Measurements from ENCODE around the gene RPS16.

RPS16 gene

GRCh38 chr19:39417463-39418181 lies 18.1 kb downstream of the RPS16 start:
- peaks cover 65% of the 10 kb centered on the region for H3K36me3 ChIP-seq (ENCODE audit: control insufficient read depth, insufficient read depth, low read length)

GRCh38 chr19:39416152-39417120 lies 19.3 kb downstream of the RPS16 start:
- H3K4me3 ChIP-seq (ENCODE audit: low read depth, low read length), result no peak overlapping the region
- H3K4me1 ChIP-seq (ENCODE audit: control insufficient read depth, insufficient read depth, low read length), result peaks cover 13% of the 10 kb centered on the region
- H3K27ac ChIP-seq (ENCODE audit: low read depth, low read length), result no peak overlapping the region
- H3K27me3 ChIP-seq (ENCODE audit: control insufficient read depth, insufficient read depth, low read length), result no peaks in the 10 kb centered on the region
- peaks cover 55% of the 10 kb centered on the region for H3K36me3 ChIP-seq (ENCODE audit: control insufficient read depth, insufficient read depth, low read length)
- H3K9ac ChIP-seq (ENCODE audit: low read depth, low read length), result no peak overlapping the region
- H3K9me3 ChIP-seq (ENCODE audit: control insufficient read depth, insufficient read depth, low read length), result no peaks in the 10 kb centered on the region

More at GRCh38 chr19:39417463-39418181, 18.1 kb downstream of the RPS16 start:
- Histone ChIP-seq H3K9me3 (ENCODE audit: control insufficient read depth, insufficient read depth, low read length) (no peaks in the 10 kb centered on the region), H3K9ac (ENCODE audit: low read depth, low read length) (no peak overlapping the region), H3K4me1 (ENCODE audit: control insufficient read depth, insufficient read depth, low read length) (peaks cover 10% of the 10 kb centered on the region; the same call in 1 of the 2 replicates), H3K27ac (ENCODE audit: low read depth, low read length) (no peak overlapping the region), H3K27me3 (ENCODE audit: control insufficient read depth, insufficient read depth, low read length) (no peaks in the 10 kb centered on the region), H3K4me3 (ENCODE audit: low read depth, low read length) (no peak overlapping the region)

DNA sequence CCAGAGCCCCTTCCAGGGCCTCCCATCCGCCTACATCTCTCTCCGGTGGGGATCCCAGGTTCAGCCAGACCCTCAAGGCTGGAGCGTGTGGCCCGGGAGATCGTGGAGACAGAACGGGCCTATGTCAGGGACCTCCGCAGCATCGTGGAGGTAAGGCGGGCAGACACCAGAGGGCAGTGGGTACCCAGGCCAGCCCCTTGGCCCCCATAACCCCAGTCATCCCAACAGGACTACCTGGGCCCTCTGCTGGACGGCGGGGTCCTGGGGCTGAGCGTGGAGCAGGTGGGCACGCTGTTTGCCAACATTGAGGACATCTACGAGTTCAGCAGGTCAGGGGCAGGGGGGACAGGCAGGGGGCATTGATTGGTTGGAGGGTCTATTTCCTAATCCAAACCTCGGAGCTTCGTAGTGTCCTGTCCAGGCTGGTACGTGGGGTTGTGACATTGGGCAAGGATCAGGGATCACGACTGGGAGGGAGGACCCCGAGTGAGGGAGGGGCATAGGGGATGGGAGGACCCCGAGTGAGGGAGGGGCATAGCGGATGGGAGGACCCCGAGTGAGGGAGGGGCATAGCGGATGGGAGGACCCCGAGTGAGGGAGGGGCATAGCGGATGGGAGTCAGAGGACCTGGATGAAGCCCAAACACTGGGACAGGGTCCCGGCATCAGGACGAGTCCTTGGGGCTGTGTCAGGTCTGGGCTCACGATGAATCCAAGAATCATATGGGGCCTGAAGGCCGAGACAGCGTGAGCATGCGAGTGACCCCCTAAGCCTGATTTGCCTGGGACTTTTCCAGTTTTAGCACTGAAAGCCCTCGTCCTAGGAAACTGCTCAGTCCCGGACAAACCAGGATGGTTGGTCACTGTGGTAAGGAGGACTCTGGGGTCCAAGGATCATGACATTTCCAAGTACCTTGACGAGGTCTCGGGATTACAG lies 20.4 kb downstream of the RPS16 start:
- H3K27me3 ChIP-seq (ENCODE audit: control insufficient read depth, insufficient read depth, low read length), result no peaks in the 10 kb centered on the region
- peaks cover 23% of the 10 kb centered on the region for H3K4me1 ChIP-seq (ENCODE audit: control insufficient read depth, insufficient read depth, low read length)
- H3K36me3 ChIP-seq (ENCODE audit: control insufficient read depth, insufficient read depth, low read length), result peaks cover 45% of the 10 kb centered on the region
- no peak overlapping the region for H3K9ac ChIP-seq (ENCODE audit: low read depth, low read length)
- no peaks in the 10 kb centered on the region for H3K9me3 ChIP-seq (ENCODE audit: control insufficient read depth, insufficient read depth, low read length)
- H3K4me3 ChIP-seq (ENCODE audit: low read depth, low read length), result 0 out of 2 replicates have a peak overlapping the region, but pooled peaks have one; percentile 11
- no peak overlapping the region for H3K27ac ChIP-seq (ENCODE audit: low read depth, low read length)

DNA sequence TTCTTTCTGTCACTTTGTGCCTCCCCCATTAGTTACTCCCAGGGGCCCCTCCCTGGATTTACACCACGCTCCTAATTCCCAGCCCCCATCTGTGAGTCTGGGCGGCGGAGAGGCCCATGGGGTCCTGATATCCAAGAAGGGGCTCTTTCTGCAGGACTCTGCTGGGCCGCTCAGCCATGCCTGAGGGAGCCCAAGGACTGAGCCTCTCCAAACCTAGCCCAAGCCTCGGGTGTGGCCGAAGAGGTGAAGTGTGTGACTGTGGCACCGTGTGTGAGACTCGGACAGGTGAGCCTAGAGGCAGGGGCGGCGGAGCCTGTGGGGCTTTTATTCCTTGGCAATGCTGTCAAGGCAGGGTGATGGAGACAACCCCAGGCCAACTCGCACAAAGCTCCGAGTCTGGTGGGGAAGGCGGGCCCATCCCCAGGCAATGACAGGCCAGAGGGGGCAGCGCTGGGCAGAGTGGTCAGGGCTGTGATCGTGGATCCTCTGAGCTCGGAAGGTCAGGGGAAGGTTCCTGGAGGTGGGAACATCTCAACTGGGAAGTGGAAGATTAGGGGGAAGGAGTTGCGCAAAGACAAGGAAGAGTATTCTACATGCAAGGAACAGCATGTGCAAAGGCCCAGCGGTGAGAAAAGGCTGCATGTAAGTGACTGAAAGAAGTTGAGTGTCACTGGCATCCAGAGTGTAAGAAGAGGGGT lies 21.7 kb downstream of the RPS16 start:
- Histone ChIP-seq H3K27ac (ENCODE audit: low read depth, low read length) (peak overlapping the region; percentile 98), H3K4me3 (ENCODE audit: low read depth, low read length) (peak overlapping the region; percentile 98), H3K9ac (ENCODE audit: low read depth, low read length) (peak overlapping the region; percentile 13), H3K36me3 (ENCODE audit: control insufficient read depth, insufficient read depth, low read length) (peaks cover 38% of the 10 kb centered on the region), H3K4me1 (ENCODE audit: control insufficient read depth, insufficient read depth, low read length) (peaks cover 24% of the 10 kb centered on the region), H3K9me3 (ENCODE audit: control insufficient read depth, insufficient read depth, low read length) (no peaks in the 10 kb centered on the region), H3K27me3 (ENCODE audit: control insufficient read depth, insufficient read depth, low read length) (no peaks in the 10 kb centered on the region)

- H3K27me3 ChIP-seq (ENCODE audit: control insufficient read depth, insufficient read depth, low read length), result no peaks in the 10 kb centered on the region
- H3K27ac ChIP-seq (ENCODE audit: low read depth, low read length), result peak overlapping the region; percentile 98
- peaks cover 32% of the 10 kb centered on the region for H3K36me3 ChIP-seq (ENCODE audit: control insufficient read depth, insufficient read depth, low read length)
- H3K4me1 ChIP-seq (ENCODE audit: control insufficient read depth, insufficient read depth, low read length), result peaks cover 31% of the 10 kb centered on the region
- no peaks in the 10 kb centered on the region for H3K9me3 ChIP-seq (ENCODE audit: control insufficient read depth, insufficient read depth, low read length)
- H3K9ac ChIP-seq (ENCODE audit: low read depth, low read length), result peak overlapping the region; percentile 92
- H3K4me3 ChIP-seq (ENCODE audit: low read depth, low read length), result peak overlapping the region; percentile 98
Observed at GRCh38 chr19:39413272-39413910, 22.4 kb downstream of the RPS16 start.

GRCh38 chr19:39412867-39413271 lies 22.9 kb downstream of the RPS16 start:
- Histone ChIP-seq H3K4me1 (ENCODE audit: control insufficient read depth, insufficient read depth, low read length) (peaks cover 31% of the 10 kb centered on the region), H3K27me3 (ENCODE audit: control insufficient read depth, insufficient read depth, low read length) (no peaks in the 10 kb centered on the region), H3K4me3 (ENCODE audit: low read depth, low read length) (peak overlapping the region; percentile 98), H3K27ac (ENCODE audit: low read depth, low read length) (peak overlapping the region; percentile 98), H3K36me3 (ENCODE audit: control insufficient read depth, insufficient read depth, low read length) (peaks cover 32% of the 10 kb centered on the region), H3K9me3 (ENCODE audit: control insufficient read depth, insufficient read depth, low read length) (no peaks in the 10 kb centered on the region), H3K9ac (ENCODE audit: low read depth, low read length) (peak overlapping the region; percentile 92)

DNA sequence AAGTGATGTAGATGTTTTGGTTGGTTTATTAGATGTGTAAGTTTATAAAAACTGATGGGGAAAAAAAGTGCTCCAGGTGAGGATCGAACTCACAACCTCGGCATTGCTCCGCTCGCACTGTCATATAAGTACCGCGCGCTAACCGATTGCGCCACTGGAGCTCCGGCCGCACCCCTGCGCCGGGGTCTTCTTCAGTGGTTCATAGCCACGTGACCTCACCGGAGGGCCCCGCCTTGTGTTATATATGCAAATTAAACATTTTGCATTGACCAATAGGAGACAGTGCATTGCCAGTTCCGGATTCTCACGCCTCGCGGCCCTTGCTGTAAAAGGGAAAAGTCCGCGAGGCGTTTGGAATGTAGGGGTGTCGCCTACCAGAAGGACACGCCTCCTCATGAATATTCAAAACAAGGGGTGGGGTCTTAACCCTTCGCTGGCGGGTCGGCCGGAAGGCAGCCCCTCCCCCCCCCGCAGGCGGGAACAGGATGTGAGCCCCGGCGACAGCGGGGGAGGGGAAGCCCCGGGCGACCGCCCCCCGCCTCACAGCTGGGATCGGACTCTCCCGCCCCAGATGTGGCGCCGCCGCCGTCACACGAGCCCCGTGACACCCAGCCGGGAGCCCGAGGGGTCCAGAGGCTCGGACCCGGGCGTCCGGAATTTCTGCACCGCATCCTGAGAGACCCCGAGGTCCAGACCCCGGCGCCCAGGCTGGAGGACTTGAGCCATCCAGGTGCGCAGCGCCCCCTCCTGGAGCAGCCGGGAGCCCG lies 23.5 kb downstream of the RPS16 start, which contains the start of gene PLEKHG2:
Gene PLEKHG2 (plus strand): TSS at position 570 of the 767 bp plus-strand sequence. CDS start 1,418 bp downstream, outside the sequence.
- H3K9ac ChIP-seq (ENCODE audit: low read depth, low read length), result peak within 1 kb of the TSS; percentile 92
- H3K36me3 ChIP-seq (ENCODE audit: control insufficient read depth, insufficient read depth, low read length), result peaks cover 27% of the 10 kb centered on the region
- peak within 1 kb of the TSS; percentile 98 for H3K27ac ChIP-seq (ENCODE audit: low read depth, low read length)
- H3K27me3 ChIP-seq (ENCODE audit: control insufficient read depth, insufficient read depth, low read length), result no peaks in the 10 kb centered on the region
- no peaks in the 10 kb centered on the region for H3K9me3 ChIP-seq (ENCODE audit: control insufficient read depth, insufficient read depth, low read length)
- H3K4me3 ChIP-seq (ENCODE audit: low read depth, low read length), result peak within 1 kb of the TSS; percentile 98
- peaks cover 31% of the 10 kb centered on the region for H3K4me1 ChIP-seq (ENCODE audit: control insufficient read depth, insufficient read depth, low read length)

DNA sequence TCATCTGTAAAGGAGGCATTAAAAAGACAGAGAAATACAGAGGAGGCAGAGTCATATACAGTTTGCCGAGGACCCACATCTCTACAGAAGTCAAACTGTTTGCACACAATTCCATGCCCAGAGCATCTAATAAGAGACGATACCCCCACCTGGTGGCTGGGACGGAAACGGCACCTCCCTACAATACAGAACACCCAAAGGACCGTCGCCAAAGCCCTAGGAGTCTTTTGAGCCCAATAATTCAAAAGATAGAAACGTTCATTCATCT lies 24.0 kb downstream of the RPS16 start:
- H3K27ac ChIP-seq (ENCODE audit: low read depth, low read length), result peak overlapping the region; percentile 97

DNA sequence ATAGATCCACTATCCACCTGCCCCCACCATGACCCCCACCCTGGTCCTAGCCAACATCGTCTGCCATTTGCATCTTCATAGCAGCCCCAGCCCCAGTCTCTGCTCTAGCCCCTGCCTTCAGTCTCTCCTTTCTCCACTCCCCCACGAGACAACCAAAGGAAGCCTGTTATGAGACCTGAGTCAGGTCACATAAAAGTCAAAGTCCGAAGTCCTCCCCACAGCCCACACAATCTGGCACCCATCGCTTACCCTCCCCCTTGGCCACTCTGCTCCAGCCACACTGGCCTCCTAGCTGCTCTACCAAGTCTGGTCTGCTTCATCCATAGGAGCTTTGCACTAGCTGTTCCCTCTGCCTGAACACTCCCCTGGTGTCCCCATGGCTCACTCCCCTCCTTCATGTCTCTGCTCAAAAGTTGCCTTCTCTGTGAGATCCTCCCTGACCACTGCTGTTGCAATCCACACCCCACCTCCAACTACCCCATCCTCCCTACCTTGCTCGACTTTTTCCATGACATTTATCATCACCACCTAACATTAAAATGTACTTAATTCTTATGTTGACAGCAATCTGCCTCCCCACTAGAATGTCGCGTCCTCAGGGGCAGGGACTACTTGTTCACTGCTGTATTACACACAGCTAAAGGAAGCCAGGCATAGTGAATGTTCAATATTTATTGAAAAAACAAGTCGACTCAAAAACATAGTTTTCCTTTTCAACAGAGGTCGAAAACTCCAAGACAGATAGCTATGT lies 24.5 kb downstream of the RPS16 start:
- H3K36me3 ChIP-seq (ENCODE audit: control insufficient read depth, insufficient read depth, low read length), result peaks cover 17% of the 10 kb centered on the region
- no peaks in the 10 kb centered on the region for H3K27me3 ChIP-seq (ENCODE audit: control insufficient read depth, insufficient read depth, low read length)
- H3K4me1 ChIP-seq (ENCODE audit: control insufficient read depth, insufficient read depth, low read length), result peaks cover 32% of the 10 kb centered on the region
- H3K27ac ChIP-seq (ENCODE audit: low read depth, low read length), result peak overlapping the region; percentile 97
- H3K9ac ChIP-seq (ENCODE audit: low read depth, low read length), result no peak overlapping the region
- no peaks in the 10 kb centered on the region for H3K9me3 ChIP-seq (ENCODE audit: control insufficient read depth, insufficient read depth, low read length)
- peak overlapping the region; percentile 81 for H3K4me3 ChIP-seq (ENCODE audit: low read depth, low read length)

More for the DNA sequence above, 24.0 kb downstream of the RPS16 start:
- H3K4me3 ChIP-seq (ENCODE audit: low read depth, low read length), result peak overlapping the region; percentile 65
- H3K9me3 ChIP-seq (ENCODE audit: control insufficient read depth, insufficient read depth, low read length), result no peaks in the 10 kb centered on the region
- peaks cover 31% of the 10 kb centered on the region for H3K4me1 ChIP-seq (ENCODE audit: control insufficient read depth, insufficient read depth, low read length)
- no peak overlapping the region for H3K9ac ChIP-seq (ENCODE audit: low read depth, low read length)
- no peaks in the 10 kb centered on the region for H3K27me3 ChIP-seq (ENCODE audit: control insufficient read depth, insufficient read depth, low read length)
- peaks cover 22% of the 10 kb centered on the region for H3K36me3 ChIP-seq (ENCODE audit: control insufficient read depth, insufficient read depth, low read length)
